ENCODE measurements around the gene ABI1. TPM values are rescaled to one million over a fixed set of nuclear protein-coding genes. Genes with fewer than 3 reads are reported as not detected.

ABI1 gene
- total and polyA plus RNA-seq, 2 of the 4 experiments (the other 2 are of a cell fraction), result 49.6 to 71.3 TPM

DNA sequence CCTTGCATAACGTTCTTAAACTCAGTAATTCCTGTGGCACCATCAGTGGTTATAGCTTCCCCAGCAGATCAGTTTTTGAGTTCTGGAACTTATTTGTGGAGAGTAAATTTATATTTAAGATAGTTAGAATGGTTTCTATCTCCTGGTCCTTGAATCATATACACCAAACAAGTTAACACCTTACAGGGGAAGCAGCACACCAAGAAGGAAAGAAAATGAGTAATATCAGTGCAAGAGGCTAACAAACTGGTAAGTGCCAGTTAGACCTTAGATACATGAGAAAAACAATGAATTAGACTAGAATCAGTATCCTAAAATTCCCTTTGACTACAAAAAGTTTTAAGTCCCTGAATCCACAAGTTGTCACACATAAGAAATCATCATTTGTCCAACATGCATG, 54.2 kb downstream of the ABI1 start:
- no peak overlapping the region for H2AFZ ChIP-seq (replicated peaks; ENCODE audit: low read length, poor library complexity)
- H2AK5ac ChIP-seq (ENCODE audit: low read depth, low read length), result no peak overlapping the region
- intact Hi-C loops (cut with micrococcal nuclease), result loop anchor here (5.0 kb wide), 2 partner anchors 34 to 36 kb away; no protein-coding TSS in a partner anchor
- WGBS, 2 experiments (ENCODE audit: extremely low coverage in 2 of 2, insufficient read length in 1 of 2), result no CpG with 5 or more reads among the region's 1 CpG
- peaks cover 32 to 67% of the 10 kb centered on the region in 2 experiments for H3K79me1 ChIP-seq (ENCODE audit: low read depth in 1 of 2, low read length in 2 of 2)
- no peak overlapping the region for H3K18ac ChIP-seq (ENCODE audit: low read depth, low read length)
- H3K9me1 ChIP-seq (ENCODE audit: insufficient read depth, low read length), result no peaks in the 10 kb centered on the region
- in situ Hi-C loops (cut with MboI; ENCODE audit: low sequenced_read_pairs), result no loop called here
- H2BK5ac ChIP-seq (ENCODE audit: low read depth, low read length, poor library complexity, severe bottlenecking), result no peak overlapping the region
- no peak overlapping the region for H3K4me3 ChIP-seq (ENCODE audit: insufficient read depth, low read depth, low read length)
- no peak overlapping the region for H3K14ac ChIP-seq (replicated peaks; ENCODE audit: low read depth, low read length)
- no peak overlapping the region for H2AK9ac ChIP-seq (replicated peaks; ENCODE audit: low read depth, low read length, poor library complexity)
- H4K20me1 ChIP-seq (ENCODE audit: insufficient read depth, low read length), result peaks cover 41% of the 10 kb centered on the region
- ChIA-PET CTCF (no interaction called here), POLR2A (ENCODE audit: unreplicated experiment) (no interaction called here)
- no peak overlapping the region for H3K27ac ChIP-seq (ENCODE audit: insufficient read depth, low read length)
- TF ChIP-seq NFE2L2 (IDR thresholded peaks at IDR 0.05; ENCODE audit: low read depth, low read length) (no peak), FOS (IDR thresholded peaks at IDR 0.05; ENCODE audit: low read depth, low read length) (no peak), BHLHE40 (IDR thresholded peaks at IDR 0.05; ENCODE audit: low read depth, low read length) (no peak), MXI1 (IDR thresholded peaks at IDR 0.05; ENCODE audit: borderline replicate concordance, low read depth, low read length) (no peak), RCOR1 (IDR thresholded peaks at IDR 0.05; ENCODE audit: insufficient replicate concordance, low read length) (no peak), CHD1 (IDR thresholded peaks at IDR 0.05; ENCODE audit: low read depth, low read length) (no peak), SMC3 (IDR thresholded peaks at IDR 0.05; ENCODE audit: low read depth, low read length) (no peak), CEBPB (IDR thresholded peaks at IDR 0.05; ENCODE audit: low read depth, low read length) (no peak), POLR2A (IDR thresholded peaks at IDR 0.05; ENCODE audit: low read depth, low read length) (no peak), MAZ (IDR thresholded peaks at IDR 0.05; ENCODE audit: borderline replicate concordance, low read depth, low read length) (no peak), RAD21 (IDR thresholded peaks at IDR 0.05; ENCODE audit: low read length) (no peak), MAFK (IDR thresholded peaks at IDR 0.05; ENCODE audit: low read depth, low read length) (no peak), RFX5 (IDR thresholded peaks at IDR 0.05; ENCODE audit: low read depth, low read length) (no peak)
- TF ChIP-seq, protein P1, sequence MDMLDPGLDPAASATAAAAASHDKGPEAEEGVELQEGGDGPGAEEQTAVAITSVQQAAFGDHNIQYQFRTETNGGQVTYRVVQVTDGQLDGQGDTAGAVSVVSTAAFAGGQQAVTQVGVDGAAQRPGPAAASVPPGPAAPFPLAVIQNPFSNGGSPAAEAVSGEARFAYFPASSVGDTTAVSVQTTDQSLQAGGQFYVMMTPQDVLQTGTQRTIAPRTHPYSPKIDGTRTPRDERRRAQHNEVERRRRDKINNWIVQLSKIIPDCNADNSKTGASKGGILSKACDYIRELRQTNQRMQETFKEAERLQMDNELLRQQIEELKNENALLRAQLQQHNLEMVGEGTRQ (IDR thresholded peaks at IDR 0.05; ENCODE audit: low read depth, low read length), result no peak
- TF ChIP-seq, protein P2, sequence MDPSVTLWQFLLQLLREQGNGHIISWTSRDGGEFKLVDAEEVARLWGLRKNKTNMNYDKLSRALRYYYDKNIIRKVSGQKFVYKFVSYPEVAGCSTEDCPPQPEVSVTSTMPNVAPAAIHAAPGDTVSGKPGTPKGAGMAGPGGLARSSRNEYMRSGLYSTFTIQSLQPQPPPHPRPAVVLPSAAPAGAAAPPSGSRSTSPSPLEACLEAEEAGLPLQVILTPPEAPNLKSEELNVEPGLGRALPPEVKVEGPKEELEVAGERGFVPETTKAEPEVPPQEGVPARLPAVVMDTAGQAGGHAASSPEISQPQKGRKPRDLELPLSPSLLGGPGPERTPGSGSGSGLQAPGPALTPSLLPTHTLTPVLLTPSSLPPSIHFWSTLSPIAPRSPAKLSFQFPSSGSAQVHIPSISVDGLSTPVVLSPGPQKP (IDR thresholded peaks at IDR 0.05; ENCODE audit: borderline replicate concordance, low read depth, low read length), result no peak
- TF ChIP-seq, protein P3, sequence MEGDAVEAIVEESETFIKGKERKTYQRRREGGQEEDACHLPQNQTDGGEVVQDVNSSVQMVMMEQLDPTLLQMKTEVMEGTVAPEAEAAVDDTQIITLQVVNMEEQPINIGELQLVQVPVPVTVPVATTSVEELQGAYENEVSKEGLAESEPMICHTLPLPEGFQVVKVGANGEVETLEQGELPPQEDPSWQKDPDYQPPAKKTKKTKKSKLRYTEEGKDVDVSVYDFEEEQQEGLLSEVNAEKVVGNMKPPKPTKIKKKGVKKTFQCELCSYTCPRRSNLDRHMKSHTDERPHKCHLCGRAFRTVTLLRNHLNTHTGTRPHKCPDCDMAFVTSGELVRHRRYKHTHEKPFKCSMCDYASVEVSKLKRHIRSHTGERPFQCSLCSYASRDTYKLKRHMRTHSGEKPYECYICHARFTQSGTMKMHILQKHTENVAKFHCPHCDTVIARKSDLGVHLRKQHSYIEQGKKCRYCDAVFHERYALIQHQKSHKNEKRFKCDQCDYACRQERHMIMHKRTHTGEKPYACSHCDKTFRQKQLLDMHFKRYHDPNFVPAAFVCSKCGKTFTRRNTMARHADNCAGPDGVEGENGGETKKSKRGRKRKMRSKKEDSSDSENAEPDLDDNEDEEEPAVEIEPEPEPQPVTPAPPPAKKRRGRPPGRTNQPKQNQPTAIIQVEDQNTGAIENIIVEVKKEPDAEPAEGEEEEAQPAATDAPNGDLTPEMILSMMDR (conservative IDR thresholded peaks at IDR 0.05; ENCODE audit: low read depth, low read length), result no peak
- H2BK15ac ChIP-seq (ENCODE audit: low read depth, low read length), result no peak overlapping the region
- no TSS peak for BruUV-seq (replicated peaks)
- no peak overlapping the region for H2BK120ac ChIP-seq (ENCODE audit: low read depth, low read length)
- H3K27me3 ChIP-seq (ENCODE audit: control insufficient read depth, insufficient read depth, low read length), result no peaks in the 10 kb centered on the region
- no peak overlapping the region for H3K4ac ChIP-seq (ENCODE audit: low read depth, low read length)
- peaks cover 2% of the 10 kb centered on the region for H3K4me1 ChIP-seq (ENCODE audit: control insufficient read depth, insufficient read depth, low read length)
- H3K56ac ChIP-seq (ENCODE audit: extremely low read depth, insufficient read depth, low read length), result no peak overlapping the region
- dilution Hi-C loops (cut with HindIII; ENCODE audit: low sequenced_read_pairs, unreplicated experiment), result no loop called here
- H3K9ac ChIP-seq (ENCODE audit: low read depth, low read length), result no peak overlapping the region
- no peak overlapping the region for H4K91ac ChIP-seq (ENCODE audit: insufficient read depth, low read depth, low read length)
- no peaks in the 10 kb centered on the region for H3K9me3 ChIP-seq (ENCODE audit: control insufficient read depth, insufficient read depth, low read length)
- H4K5ac ChIP-seq (ENCODE audit: low read depth, low read length), result no peak overlapping the region
- no peak overlapping the region for H3K23ac ChIP-seq (ENCODE audit: low read depth, low read length)
- no peak overlapping the region for H2BK20ac ChIP-seq (ENCODE audit: low read depth, low read length)
- ATAC-seq (ENCODE audit: low read depth), result no peak
- DNase-seq, result no peak
- H4K8ac ChIP-seq (ENCODE audit: low read depth in 2 of 2, low read length in 2 of 2), result no peak overlapping the region
- H3K36me3 ChIP-seq (ENCODE audit: control insufficient read depth, insufficient read depth, low read length), result peaks cover 2% of the 10 kb centered on the region; the same call in 1 of the 2 replicates
- H3K4me2 ChIP-seq (ENCODE audit: low read depth, low read length), result no peak overlapping the region
